Measurements from ENCODE around the gene KIRREL1. TPM values are rescaled to one million over a fixed set of nuclear protein-coding genes. Genes with fewer than 3 reads are reported as not detected.

The KIRREL1 gene
- total RNA-seq, 1 donor from 2014 or later, result 99.8 TPM

DNA sequence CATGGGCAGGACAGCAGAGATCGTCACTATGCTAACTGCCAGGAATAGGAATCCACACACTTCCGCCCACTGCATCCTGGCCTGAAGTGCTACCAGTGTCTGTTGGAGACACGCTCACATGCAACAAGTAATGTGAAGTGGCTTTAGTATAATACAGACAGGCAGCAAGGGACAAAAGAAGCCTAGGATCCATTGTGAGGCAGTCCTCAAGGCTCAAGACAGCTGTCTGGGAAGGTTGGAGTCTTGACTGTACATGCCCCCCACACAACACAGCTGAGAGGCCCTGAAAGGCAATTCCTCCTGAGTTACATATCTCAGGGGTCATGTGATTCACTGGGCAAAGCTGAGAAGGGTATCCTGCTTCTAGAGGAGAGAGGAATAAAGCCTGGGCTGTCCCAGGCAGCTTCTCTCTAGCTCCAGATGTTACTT lies 147.3 kb downstream of the KIRREL1 start:
- DNase-seq (ENCODE audit: low spot score), result no peak

DNA sequence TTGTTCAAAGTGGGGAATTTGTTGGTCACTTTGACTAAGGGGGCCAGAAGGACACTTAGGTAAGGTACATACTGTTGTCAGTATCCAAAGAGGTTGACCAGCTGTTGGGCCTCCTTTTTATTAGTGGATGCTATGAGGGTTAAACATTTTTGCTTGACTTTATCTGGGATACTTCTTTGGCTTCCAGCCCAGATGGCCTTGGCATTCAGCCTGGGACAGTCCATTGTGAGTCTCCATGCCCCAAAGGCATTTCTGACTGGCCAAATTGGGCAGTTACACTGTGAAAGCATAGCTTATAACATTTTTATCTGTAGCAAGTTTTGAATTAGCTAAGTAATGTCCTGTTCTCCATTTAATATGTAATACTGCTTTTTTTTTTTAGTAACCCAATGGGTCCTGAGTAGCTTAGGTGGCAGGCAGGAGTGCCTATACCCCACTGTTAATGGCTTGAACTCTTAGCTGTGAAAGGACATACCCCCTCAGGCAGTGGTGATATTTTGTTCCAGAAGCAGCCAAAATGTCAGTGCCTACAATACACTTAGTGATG lies 151.8 kb downstream of the KIRREL1 start:
- no peak for DNase-seq (ENCODE audit: low spot score)

DNA sequence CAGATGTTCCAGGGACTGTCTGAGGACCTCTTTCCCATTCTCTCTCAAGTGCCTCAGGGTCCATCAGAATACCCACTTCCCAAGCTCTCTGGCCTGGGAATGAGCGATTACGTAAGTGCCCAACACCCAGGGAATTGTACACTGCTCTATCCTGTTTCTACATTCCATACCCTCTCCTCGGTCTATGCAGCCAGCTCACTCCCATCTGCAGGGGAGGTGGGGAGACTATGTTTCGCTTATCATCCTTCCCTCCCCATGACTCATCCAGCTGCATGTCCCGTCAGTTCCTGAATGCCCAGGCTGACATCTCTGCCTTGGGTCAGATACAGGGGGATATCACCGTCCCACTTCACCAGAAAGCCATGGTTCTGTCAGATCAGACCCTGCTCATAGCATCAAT lies 152.7 kb downstream of the KIRREL1 start:
- DNase-seq (ENCODE audit: low spot score), result no peak

DNA sequence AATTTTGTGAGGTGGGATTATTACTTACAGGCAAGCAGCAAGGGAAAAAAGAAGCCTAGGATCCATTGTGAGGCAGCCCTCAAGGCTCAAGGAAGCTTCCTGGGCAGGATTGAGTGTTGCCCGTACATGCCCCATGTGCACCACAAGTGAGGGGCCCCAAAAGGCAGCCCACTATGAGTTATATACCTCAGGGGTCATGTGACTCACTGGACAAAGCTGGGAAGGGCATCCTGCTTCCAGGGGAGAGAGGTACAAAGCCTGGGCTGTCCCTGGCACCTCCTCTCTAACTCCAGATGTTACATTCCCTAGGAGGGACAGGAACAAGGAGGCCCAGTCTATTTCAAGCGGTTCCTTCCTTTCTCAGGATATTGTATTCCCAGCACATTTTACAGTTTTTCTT lies 153.3 kb downstream of the KIRREL1 start:
- no peak for DNase-seq (ENCODE audit: low spot score)

DNA sequence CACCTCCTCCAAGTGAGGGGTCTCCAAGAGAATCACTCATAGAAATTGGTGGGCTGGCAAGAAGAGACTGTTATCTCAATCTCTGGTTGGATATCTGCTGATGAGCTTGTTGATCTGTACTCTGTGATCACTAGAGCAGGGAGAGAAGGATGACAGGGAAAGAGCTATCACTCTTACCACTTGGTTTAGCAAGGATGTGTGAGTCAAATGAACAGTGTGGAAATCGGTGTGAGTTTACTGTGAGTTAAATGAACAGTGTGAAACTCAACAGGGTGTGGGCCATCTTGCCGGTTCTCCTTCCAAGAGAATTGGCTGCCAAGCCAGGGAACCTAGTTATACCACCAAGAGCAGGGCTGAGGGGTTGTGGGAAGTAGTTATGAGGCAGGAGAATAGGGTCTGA lies 154.0 kb downstream of the KIRREL1 start:
- DNase-seq (ENCODE audit: low spot score), result no peak

DNA sequence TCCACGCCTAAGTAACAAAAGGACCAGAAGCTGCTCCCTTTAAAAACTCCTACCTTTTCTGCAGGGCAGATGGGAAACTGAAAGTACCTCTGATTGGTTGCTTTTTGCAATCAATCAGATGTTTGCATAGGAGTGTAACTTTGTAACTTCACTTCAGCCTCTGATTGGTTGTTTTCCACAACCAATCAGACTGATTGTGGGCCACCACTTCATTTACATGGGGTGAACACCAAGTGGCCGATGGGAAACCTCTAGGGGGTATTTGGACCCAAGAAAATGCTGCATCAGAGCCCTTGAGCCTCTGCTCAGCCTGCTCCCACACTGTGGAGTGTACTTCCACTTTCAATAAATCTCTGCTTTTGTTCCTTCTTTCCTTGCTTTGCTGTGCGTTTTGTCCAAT lies 154.4 kb downstream of the KIRREL1 start:
- DNase-seq (ENCODE audit: low spot score), result no peak

DNA sequence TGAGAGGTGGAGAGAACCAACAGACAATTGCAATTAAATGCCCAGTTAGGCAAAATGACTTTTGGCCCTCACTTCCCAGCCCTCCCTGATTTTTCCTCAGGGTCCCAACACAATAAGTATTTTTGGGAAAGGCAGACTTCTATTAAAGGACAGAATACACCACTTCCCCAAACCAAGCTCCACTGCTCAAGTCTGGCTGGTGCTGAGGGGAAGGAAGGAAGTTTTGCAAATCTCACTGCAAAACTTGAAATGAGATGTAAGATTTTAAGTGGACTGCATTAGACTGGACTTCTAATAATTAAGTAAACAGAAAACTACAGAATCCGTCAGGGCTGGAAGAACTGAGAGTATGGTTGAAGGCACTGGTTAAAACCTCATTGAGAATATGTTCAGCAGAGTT lies 155.0 kb downstream of the KIRREL1 start:
- no peak for DNase-seq (ENCODE audit: low spot score)

DNA sequence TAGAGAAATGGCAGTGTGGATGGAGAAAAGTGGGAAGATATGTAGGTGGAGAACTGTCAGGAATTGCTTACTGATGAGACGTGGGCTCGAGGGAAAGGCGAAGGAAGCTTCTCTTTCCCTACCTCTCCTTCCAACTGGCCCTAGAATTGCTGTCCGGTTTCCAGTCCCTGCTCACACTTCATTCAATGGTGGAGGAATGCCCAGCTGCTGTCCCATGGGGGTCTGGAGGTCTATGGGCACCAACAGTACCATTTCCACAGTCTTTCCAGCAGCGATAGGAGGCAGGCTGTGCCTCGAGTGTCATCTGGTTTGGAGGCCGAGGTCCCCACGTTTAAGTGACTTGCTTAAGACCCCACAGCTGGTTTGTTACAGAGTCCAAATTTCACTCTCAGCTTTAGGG lies 155.7 kb downstream of the KIRREL1 start:
- no peak for DNase-seq (ENCODE audit: low spot score)

Other genes starting within 250 kb of the KIRREL1 start
- not detected for gene FCRL2, start 216.5 kb upstream of the KIRREL1 start, total RNA-seq
- gene FCRL1, start 173.5 kb upstream of the KIRREL1 start, total RNA-seq, result 0.32 TPM
- gene CD5L, start 151.8 kb upstream of the KIRREL1 start, total RNA-seq, result not detected
- 5.1 TPM for gene CD1D, start 187.2 kb downstream of the KIRREL1 start, total RNA-seq